HepG2 (cell line): Measurements from ENCODE around the gene AGBL1. TPM values are rescaled to one million over a fixed set of nuclear protein-coding genes. Genes with fewer than 3 reads are reported as not detected.

ENCODE experiments used
- ATF7 ChIP-seq, 2 experiments: fragments of 450-650 bp in 1 of 2; sonication (generic) in 1 of 2; formaldehyde crosslinking in 1 of 2; IDR thresholded peaks; 2 replicates each; pipeline versions ENCODE4 v1.4.0 to v1.6.1; 2016 to 2020; ENCODE audit warnings: antibody characterized with exemption in 1 of 2, mild to moderate bottlenecking in 1 of 2, missing genetic modification reagents in 1 of 2
- FOSL2 ChIP-seq: sonication (generic); formaldehyde crosslinking; IDR thresholded peaks from 2 replicates; pipeline ENCODE4 v1.4.0; 2020; ENCODE audit warnings: missing genetic modification reagents
- KMT2A ChIP-seq: sonication (generic); formaldehyde crosslinking; IDR thresholded peaks from 2 replicates; pipeline ENCODE4 v1.4.0; 2020; ENCODE audit warnings: missing genetic modification reagents
- MTF2 ChIP-seq: sonication (generic); formaldehyde crosslinking; IDR thresholded peaks from 2 replicates; pipeline ENCODE4 v1.5.0; 2020; ENCODE audit warnings: missing genetic modification reagents, borderline replicate concordance
- NAIF1 ChIP-seq: sonication (generic); formaldehyde crosslinking; IDR thresholded peaks from 2 replicates; pipeline ENCODE4 v1.5.0; 2020; ENCODE audit warnings: mild to moderate bottlenecking, missing genetic modification reagents, borderline replicate concordance
- NKX3-1 ChIP-seq: sonication (generic); formaldehyde crosslinking; IDR thresholded peaks from 2 replicates; pipeline ENCODE4 v1.5.0; 2020; ENCODE audit warnings: missing genetic modification reagents
- PCBP2 ChIP-seq: fragments of 200-400 bp; formaldehyde crosslinking; optimal IDR thresholded peaks from 2 replicates; pipeline ENCODE3; 2018; ENCODE audit warnings: low read length, low read depth; ENCODE audit not compliant: poor library complexity, severe bottlenecking
- RBFOX2 ChIP-seq: fragments of 200-400 bp; formaldehyde crosslinking; IDR thresholded peaks from 2 replicates; pipeline ENCODE4 v1.6.1; 2017; ENCODE audit warnings: low read depth, mild to moderate bottlenecking, low read length
- RNF2 ChIP-seq: fragments of 450-650 bp; conservative IDR thresholded peaks from 2 replicates; pipeline ENCODE4 v1.6.1; 2016; ENCODE audit warnings: low read depth
- SP1 ChIP-seq, 2 experiments: fragments of 450-650 bp in 1 of 2; sonication (generic) in 1 of 2; formaldehyde crosslinking in 1 of 2; IDR thresholded peaks; 2 replicates each; pipeline versions ENCODE4 v1.4.0 to v1.6.1; 2016 to 2020; ENCODE audit warnings: missing genetic modification reagents in 1 of 2
- TOE1 ChIP-seq: sonication (generic); formaldehyde crosslinking; IDR thresholded peaks from 2 replicates; pipeline ENCODE4 v1.4.0; 2020; ENCODE audit warnings: mild to moderate bottlenecking, missing genetic modification reagents
- ZBTB20 ChIP-seq: sonication (generic); formaldehyde crosslinking; IDR thresholded peaks from 2 replicates; pipeline ENCODE4 v1.8.1; 2023; ENCODE audit warnings: missing genetic modification reagents, low read depth, mild to moderate bottlenecking, borderline replicate concordance
- ZNF20 ChIP-seq: sonication (generic); formaldehyde crosslinking; IDR thresholded peaks from 2 replicates; pipeline ENCODE4 v1.4.0; 2020; ENCODE audit warnings: mild to moderate bottlenecking, moderate library complexity, missing genetic modification reagents
- ZNF33B ChIP-seq: sonication (generic); formaldehyde crosslinking; IDR thresholded peaks from 2 replicates; pipeline ENCODE4 v1.5.1; 2020; ENCODE audit warnings: mild to moderate bottlenecking, missing genetic modification reagents
- ZSCAN22 ChIP-seq: sonication (generic); formaldehyde crosslinking; IDR thresholded peaks from 2 replicates; pipeline ENCODE4 v1.4.0; 2020; ENCODE audit warnings: mild to moderate bottlenecking, missing genetic modification reagents
- polyA plus RNA-seq, 8 experiments: library from polyadenylated mRNA; depleted of rRNA in 3 of 8; stranded (reverse) in 7 of 8; unstranded in 1 of 8; fragments of >200 nt; fragmentation: Illumina TruSeq in 4 of 8; extraction: Trizol in 4 of 8; gene quantifications; 2 replicates each; pipeline versions ENCODE4 v1.2.1 to v1.2.3, GENCODE V29; 2011 to 2016; ENCODE audit warnings: low read depth in 4 of 8, missing spikeins in 1 of 8, mixed read lengths in 1 of 8; ENCODE audit not compliant: insufficient read depth in 1 of 8
- total RNA-seq, 5 experiments: library from RNA; depleted of rRNA; stranded (reverse); fragments of >200 nt; fragmentation: Illumina TruSeq; extraction: Trizol; gene quantifications; 2 replicates each; pipeline ENCODE4 v1.2.3, GENCODE V29; 2016; ENCODE audit warnings: low read depth in 1 of 5
- TF ChIP-seq, protein P1 (sequence below): sonication (generic); formaldehyde crosslinking; IDR thresholded peaks from 2 replicates; pipeline ENCODE4 v1.4.0; 2020; ENCODE audit warnings: mild to moderate bottlenecking, missing genetic modification reagents
- TF ChIP-seq, protein P2 (sequence below): sonication (generic); IDR thresholded peaks from 2 replicates; pipeline ENCODE4 v1.6.1; 2016; ENCODE audit warnings: low read depth, borderline replicate concordance
- TF ChIP-seq, protein P3 (sequence below): IDR thresholded peaks from 2 replicates; pipeline ENCODE4 v1.4.0; 2020; ENCODE audit warnings: mild to moderate bottlenecking, missing genetic modification reagents

Gene AGBL1
- total and polyA plus RNA-seq, 2 of the 13 experiments (the other 11 are each of a cell fraction or from before 2014, with no cell fraction given): 0.01 TPM; not detected in 1

DNA sequence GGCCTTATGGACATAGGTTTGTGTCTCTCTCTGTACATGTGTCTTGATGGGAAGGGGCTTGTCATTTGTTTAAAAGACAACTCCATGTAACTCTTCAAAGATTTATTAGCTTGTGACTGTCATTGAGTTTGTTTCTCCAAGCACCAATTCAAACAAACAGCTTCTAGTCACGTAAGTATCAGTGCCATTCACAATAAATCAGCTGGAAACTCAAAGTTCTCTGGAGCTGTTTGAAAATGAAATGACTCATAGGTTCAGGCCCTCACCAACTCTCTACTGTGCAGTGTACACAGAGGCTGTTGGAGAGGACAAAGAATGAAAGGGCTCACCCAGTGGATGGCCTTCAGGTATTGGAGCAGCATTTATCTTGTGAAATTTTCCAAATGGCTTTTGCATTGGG lies 476.3 kb downstream of the AGBL1 start (continued):
- TF ChIP-seq, protein P1, sequence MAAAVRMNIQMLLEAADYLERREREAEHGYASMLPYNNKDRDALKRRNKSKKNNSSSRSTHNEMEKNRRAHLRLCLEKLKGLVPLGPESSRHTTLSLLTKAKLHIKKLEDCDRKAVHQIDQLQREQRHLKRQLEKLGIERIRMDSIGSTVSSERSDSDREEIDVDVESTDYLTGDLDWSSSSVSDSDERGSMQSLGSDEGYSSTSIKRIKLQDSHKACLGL (CRISPR knock-in tag): no peak
- TF ChIP-seq PCBP2 (no peak), RNF2 (no peak), ATF7 (IDR thresholded peaks at IDR 0.05) (no peak), ATF7 (CRISPR knock-in tag; IDR thresholded peaks at IDR 0.05) (no peak), NKX3-1 (no peak), ZNF33B (CRISPR knock-in tag) (no peak), RBFOX2 (no peak), TOE1 (CRISPR knock-in tag) (no peak), KMT2A (CRISPR knock-in tag) (no peak), ZBTB20 (CRISPR knock-in tag) (no peak), SP1 (IDR thresholded peaks at IDR 0.05) (no peak), SP1 (CRISPR knock-in tag; IDR thresholded peaks at IDR 0.05) (no peak), FOSL2 (peak; percentile 77), ZSCAN22 (no peak), NAIF1 (CRISPR knock-in tag) (no peak), MTF2 (no peak), ZNF20 (CRISPR knock-in tag) (no peak)
- TF ChIP-seq, protein P2, sequence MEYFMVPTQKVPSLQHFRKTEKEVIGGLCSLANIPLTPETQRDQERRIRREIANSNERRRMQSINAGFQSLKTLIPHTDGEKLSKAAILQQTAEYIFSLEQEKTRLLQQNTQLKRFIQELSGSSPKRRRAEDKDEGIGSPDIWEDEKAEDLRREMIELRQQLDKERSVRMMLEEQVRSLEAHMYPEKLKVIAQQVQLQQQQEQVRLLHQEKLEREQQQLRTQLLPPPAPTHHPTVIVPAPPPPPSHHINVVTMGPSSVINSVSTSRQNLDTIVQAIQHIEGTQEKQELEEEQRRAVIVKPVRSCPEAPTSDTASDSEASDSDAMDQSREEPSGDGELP: peak; percentile 42; the same call in 1 of the 2 replicates
- TF ChIP-seq, protein P3, sequence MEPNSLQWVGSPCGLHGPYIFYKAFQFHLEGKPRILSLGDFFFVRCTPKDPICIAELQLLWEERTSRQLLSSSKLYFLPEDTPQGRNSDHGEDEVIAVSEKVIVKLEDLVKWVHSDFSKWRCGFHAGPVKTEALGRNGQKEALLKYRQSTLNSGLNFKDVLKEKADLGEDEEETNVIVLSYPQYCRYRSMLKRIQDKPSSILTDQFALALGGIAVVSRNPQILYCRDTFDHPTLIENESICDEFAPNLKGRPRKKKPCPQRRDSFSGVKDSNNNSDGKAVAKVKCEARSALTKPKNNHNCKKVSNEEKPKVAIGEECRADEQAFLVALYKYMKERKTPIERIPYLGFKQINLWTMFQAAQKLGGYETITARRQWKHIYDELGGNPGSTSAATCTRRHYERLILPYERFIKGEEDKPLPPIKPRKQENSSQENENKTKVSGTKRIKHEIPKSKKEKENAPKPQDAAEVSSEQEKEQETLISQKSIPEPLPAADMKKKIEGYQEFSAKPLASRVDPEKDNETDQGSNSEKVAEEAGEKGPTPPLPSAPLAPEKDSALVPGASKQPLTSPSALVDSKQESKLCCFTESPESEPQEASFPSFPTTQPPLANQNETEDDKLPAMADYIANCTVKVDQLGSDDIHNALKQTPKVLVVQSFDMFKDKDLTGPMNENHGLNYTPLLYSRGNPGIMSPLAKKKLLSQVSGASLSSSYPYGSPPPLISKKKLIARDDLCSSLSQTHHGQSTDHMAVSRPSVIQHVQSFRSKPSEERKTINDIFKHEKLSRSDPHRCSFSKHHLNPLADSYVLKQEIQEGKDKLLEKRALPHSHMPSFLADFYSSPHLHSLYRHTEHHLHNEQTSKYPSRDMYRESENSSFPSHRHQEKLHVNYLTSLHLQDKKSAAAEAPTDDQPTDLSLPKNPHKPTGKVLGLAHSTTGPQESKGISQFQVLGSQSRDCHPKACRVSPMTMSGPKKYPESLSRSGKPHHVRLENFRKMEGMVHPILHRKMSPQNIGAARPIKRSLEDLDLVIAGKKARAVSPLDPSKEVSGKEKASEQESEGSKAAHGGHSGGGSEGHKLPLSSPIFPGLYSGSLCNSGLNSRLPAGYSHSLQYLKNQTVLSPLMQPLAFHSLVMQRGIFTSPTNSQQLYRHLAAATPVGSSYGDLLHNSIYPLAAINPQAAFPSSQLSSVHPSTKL (CRISPR knock-in tag): 0 out of 2 replicates have a peak, but pooled peaks have one; percentile 12
